ENCODE data around the gene MDH1B.
A peak's percentile ranks its signal among the peaks of the same experiment; 100 is the strongest.

Gene MDH1B

DNA sequence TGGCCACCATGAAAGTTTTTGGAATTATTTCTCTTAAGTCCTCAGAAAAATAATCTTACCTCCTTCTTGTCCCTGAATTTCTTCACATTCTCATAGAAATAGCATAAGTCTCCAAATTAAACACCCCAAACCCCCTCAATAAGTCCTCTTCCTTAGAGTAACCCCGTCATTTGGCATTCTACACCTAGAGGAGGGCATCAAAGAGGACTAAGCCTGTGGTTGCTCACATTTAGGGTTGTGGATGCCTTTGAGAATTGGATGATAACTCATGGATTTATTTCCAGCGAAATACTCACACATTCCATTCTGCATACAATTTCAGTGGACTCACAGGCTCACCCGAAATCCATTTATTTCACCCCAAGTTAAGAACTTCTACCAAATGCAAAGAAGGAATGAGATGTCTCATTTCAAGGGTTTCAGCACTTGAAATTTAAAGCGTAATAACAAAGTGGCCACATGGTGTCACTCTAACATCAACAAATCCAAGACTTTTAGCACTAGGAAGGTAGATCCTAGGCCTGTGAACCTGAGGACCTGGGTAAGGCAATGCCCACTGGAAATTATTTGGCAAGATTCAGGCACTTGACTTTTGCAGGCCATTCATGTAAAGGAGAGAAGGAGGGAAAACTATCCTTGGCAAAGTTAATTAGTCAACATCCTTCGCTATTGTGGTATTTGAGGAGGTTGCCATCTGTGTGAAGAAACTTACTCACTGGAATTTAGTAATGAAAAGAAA lies 71.6 kb downstream of the MDH1B start:
- DNase-seq (ENCODE audit: low read depth) = peak; percentile 66

DNA sequence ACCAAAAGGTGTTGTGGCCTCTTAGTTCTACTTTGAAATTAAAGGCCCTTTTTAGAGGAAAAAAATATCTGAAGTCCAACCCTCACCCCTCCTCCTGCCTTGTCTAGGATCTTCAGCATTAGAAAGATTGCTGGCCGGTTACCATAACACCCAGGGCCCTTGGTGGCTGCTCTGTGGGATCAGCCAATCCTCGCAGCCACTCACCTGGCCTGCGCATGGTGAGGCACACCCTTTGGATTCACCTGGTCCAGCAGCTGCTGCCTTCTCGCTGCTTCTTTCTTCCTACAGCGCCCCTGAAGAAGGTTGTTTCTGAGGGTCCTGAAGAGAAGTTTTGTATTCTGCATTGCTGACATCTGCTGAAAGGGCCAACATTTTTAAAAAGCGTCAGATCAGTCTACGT lies 72.2 kb downstream of the MDH1B start:
- no peak for DNase-seq (ENCODE audit: low read depth)

DNA sequence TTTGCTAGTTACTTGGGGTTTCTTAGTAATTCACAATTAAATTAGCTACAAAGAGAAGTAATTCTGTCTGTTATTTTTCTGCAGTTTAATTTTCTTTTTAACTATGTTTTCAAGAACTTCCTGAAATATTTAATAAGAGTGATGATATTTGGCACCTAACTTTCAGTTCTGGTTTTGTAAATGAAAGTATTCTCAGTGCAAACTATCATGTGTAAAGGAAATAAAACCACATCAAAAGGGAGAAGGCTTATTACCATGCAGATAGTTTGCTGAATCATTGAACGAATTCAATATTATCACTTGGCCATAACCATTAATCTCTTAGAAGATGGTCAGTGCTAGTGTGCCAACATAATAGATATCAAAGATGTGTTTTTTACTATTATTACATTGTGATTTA lies 76.1 kb downstream of the MDH1B start:
- no peak for DNase-seq (ENCODE audit: low read depth)

DNA sequence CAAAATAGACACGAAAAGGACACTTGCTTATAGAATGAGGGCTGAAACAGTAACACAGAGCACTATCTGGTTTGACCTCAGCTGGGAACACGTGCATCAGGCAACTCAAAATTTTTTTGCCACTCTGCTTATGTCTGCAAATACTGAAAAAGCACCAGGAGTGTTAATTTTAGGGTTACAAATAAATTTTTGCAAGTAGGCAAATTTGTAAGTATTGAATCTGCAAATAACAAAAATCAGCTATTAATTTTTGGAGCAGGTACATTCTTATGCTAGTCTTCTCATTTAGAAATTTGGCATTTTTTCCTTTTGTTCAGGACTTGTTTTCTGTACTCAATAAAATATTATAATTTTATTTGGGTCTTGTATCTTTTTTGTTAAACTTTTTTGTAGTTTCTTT lies 76.7 kb downstream of the MDH1B start:
- no peak for DNase-seq (ENCODE audit: low read depth)

All from ELR (cell line).